Fibroblast of villous mesenchyme (primary cell): ENCODE results near the gene WHAMM. TPM values are rescaled to one million over a fixed set of nuclear protein-coding genes. Genes with fewer than 3 reads are reported as not detected.

Experiments used
- DNase-seq: peaks from one replicate; pipeline ENCODE4 v3.0.0-alpha.2; 2010; ENCODE audit warnings: low read depth
- H3K4me3 ChIP-seq: 2 replicates; pipeline ENCODE4 v1.5.1; 2011; ENCODE audit warnings: low read depth, mild to moderate bottlenecking, low read length
- total RNA-seq: library from RNA; depleted of rRNA; stranded (reverse); fragments of >200 nt; gene quantifications from 2 replicates; pipeline ENCODE4 v1.2.3, GENCODE V29; 2012
- TF ChIP-seq, protein P1 (sequence below): IDR thresholded peaks from 2 replicates; pipeline ENCODE4 v1.5.1; 2012; ENCODE audit warnings: low read depth, mild to moderate bottlenecking, low read length; ENCODE audit not compliant: insufficient read depth

WHAMM gene
- total RNA-seq, 1 donor, result 7.8 TPM

DNA sequence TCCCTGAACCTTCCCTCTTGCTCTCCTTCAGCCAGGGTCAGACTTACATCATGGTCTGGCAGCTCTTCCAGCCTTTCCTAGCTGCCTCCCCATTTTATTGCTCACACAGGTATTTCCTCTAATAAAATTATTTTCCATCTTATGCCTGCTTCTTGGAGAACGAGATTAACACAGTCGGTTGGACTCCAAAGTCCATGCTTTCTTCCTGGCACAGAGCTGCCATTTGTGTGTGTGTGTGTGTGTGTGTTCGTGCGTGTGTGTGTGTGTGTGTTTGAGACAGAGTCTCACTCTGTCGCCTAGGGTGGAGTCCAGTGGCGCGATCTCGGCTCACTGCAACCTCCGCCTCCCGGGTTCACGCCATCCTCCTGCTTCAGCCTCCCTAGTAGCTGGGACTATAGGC is 19.1 kb upstream of the WHAMM start:
- DNase-seq, result no peak
- no peak overlapping the region for H3K4me3 ChIP-seq
- TF ChIP-seq, protein P1, sequence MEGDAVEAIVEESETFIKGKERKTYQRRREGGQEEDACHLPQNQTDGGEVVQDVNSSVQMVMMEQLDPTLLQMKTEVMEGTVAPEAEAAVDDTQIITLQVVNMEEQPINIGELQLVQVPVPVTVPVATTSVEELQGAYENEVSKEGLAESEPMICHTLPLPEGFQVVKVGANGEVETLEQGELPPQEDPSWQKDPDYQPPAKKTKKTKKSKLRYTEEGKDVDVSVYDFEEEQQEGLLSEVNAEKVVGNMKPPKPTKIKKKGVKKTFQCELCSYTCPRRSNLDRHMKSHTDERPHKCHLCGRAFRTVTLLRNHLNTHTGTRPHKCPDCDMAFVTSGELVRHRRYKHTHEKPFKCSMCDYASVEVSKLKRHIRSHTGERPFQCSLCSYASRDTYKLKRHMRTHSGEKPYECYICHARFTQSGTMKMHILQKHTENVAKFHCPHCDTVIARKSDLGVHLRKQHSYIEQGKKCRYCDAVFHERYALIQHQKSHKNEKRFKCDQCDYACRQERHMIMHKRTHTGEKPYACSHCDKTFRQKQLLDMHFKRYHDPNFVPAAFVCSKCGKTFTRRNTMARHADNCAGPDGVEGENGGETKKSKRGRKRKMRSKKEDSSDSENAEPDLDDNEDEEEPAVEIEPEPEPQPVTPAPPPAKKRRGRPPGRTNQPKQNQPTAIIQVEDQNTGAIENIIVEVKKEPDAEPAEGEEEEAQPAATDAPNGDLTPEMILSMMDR, result no peak

DNA sequence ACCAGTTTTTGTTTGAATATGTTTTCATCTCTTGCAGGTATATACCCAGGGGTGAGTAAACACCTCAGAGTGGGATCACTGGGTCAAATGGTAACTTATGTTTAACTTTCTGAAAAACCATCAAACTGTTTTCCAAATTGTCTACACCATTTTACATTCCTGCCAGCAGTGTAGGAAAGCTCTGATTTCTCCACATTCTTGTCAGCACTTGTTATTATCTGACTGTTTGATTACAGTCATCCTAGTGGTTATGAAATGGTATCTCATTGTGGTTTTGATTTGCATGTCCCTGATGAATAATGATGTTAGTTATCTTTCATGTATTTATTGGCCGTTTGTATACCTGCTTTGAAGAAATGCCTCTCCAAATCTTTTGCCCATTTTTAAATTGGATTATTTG is 17.4 kb upstream of the WHAMM start:
- H3K4me3 ChIP-seq, result no peak overlapping the region
- TF ChIP-seq, protein P1, result no peak
- DNase-seq, result no peak

DNA sequence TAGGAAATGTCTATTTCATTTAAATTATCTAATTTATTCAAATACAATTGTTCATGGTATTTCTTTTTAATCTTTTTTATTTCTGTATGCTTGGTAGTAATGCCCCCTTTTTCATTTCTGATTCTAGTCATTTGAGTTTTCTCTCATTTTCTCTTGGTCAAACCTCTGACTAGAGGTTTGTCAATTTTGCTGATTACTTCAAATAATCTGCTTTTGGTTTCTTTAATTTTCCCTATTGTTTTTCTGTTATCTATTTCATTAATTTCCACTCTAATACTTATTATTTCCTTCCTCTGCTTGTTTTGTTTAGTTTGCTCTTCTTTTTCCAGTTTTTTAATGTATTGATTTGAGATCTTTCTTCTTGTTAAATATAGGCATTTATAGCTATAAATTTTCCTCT is 15.7 kb upstream of the WHAMM start:
- DNase-seq, result no peak
- TF ChIP-seq, protein P1, result no peak
- H3K4me3 ChIP-seq, result no peak overlapping the region

DNA sequence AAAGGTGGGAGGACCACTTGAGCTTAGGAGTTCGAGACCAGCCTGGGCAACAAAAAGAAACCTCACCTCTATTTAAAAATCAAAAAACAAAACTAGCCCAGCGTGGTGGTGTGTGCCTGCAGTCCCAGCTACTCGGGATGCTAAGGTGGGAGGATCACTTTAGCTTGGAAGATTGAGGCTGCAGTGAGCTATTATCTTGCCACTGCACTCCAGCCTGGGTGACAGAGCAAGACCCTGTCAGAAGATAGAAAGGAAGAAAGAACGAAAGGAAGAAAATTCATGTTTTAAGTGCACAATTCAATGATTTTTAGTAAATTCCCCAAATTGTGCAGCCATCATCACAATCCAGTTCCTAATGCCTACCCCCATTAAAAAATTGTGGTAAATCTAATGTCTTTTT is 11.3 kb upstream of the WHAMM start:
- TF ChIP-seq, protein P1, result no peak
- H3K4me3 ChIP-seq, result no peak overlapping the region
- DNase-seq, result no peak

DNA sequence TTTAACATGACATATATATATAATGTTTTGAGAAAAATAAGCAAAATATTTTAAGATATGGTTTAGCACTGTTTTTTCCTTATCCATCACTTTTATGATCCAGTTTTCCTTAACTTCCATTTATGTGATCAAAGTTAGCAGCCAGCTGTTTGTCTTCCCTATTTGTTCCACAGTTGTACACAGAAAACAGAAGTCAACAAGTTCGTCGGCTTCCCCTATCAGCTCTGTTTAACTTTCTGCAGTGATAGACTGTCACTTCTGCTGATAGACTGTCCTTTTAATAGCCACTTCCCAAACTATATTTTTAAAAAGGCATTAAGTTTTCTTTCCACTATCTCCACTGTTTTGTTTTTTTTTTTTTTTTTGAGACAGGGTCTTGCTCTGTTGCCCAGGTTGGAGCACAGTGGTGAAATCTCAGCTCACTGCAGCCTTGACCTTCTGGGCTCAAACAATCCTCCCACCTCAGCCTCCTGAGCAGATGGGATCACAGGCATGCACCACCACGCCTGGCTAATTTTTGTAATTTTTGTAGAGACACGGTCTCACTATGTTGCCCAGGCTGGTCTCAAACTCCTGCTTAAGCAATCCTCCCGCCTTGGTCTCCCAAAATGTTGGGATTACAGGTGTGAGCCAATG is 10.8 kb upstream of the WHAMM start:
- TF ChIP-seq, protein P1, result no peak
- no peak for DNase-seq
- no peak overlapping the region for H3K4me3 ChIP-seq

DNA sequence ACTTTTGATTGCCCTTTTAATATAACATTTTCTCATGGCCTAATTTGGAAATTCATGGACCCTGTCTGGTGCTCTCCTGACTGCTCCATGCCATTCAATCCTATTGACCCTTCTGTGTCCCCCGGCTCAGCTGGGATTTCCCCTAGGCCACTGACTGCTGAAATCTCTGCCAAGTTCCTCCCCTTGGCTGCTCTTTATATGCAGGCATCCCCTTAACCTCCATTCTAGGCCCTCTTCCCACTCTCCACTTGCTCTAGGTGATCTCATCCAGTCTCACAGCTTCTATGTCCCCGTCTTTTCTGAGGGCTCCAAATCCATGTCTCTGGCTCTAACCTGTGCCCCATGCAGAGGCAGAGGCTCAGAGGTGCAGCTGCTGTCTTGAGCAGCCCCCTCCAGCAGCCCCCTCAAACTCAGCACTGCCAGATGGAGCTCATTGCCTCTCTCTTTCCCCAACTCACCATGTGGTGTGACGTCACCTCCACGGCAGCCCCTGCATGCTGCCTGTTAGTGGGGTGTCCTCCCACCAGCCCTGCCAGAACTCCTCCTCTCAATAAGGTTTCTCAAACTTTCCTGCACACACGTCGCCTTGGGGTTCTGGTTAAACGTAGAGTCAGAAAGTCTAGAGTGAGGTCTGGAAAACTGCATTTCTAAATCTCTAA is 10.1 kb upstream of the WHAMM start:
- no peak overlapping the region for H3K4me3 ChIP-seq
- TF ChIP-seq, protein P1, result no peak
- DNase-seq, result no peak
